CD4-positive, alpha-beta T cell (primary cell): ENCODE results near the gene SLC35D2. TPM values are rescaled to one million over a fixed set of nuclear protein-coding genes. Genes with fewer than 3 reads are reported as not detected.
"Not testable (repeated sequence)": the region's sequence is repeated elsewhere in the genome, so short reads cannot be mapped to it uniquely, and the experiment has no call there.

Experiments used
- ATAC-seq: fragments of 200-7000 bp; cut with Tn5 transposase; one replicate; pipeline ENCODE4 v1.10.0; 2022; ENCODE audit warnings: mild to moderate bottlenecking; ENCODE audit not compliant: poor library complexity
- CTCF ChIA-PET: fragments of 350-600 bp; sonication (Branson Sonifier 250); formaldehyde crosslinking; loops from one replicate; lab custom pipeline; 2021; ENCODE audit warnings: antibody characterized with exemption, inconsistent platforms; lab: Charles Lee
- POLR2A ChIA-PET: fragments of 350-600 bp; sonication (Branson Sonifier 250); formaldehyde crosslinking; loops from one replicate; lab custom pipeline; 2021; ENCODE audit warnings: antibody characterized with exemption, inconsistent platforms; lab: Charles Lee
- DNase-seq, 14 experiments: peaks; one replicate each; pipeline ENCODE4 v3.0.0-alpha.2; 2013 to 2020; ENCODE audit warnings: mixed read lengths in 2 of 14
- H3K27ac ChIP-seq, 2 donors: one replicate each; pipeline versions ENCODE4 v1.5.1 to v1.7.0; 2013; ENCODE audit warnings: low read length in 2 of 2, low read depth in 1 of 2, mild to moderate bottlenecking in 1 of 2
- H3K27me3 ChIP-seq, 2 experiments: 1 replicate in 1 of 2; 2 replicates in 1 of 2; pipeline versions ENCODE4 v1.6.1 to v1.7.0; 2013; ENCODE audit warnings: low read length in 2 of 2, control low read depth in 1 of 2, mild to moderate bottlenecking in 1 of 2, moderate library complexity in 1 of 2; ENCODE audit not compliant: insufficient read depth in 2 of 2, control insufficient read depth in 1 of 2
- H3K36me3 ChIP-seq: one replicate; pipeline ENCODE4 v1.6.1; 2013; ENCODE audit warnings: low read length, control low read depth; ENCODE audit not compliant: insufficient read depth
- H3K4me1 ChIP-seq: one replicate; pipeline ENCODE4 v1.6.1; 2013; ENCODE audit warnings: low read length, control low read depth; ENCODE audit not compliant: insufficient read depth
- H3K4me3 ChIP-seq: one replicate; pipeline ENCODE4 v1.5.1; 2013; ENCODE audit warnings: mild to moderate bottlenecking, low read length, moderate library complexity
- H3K9me3 ChIP-seq, 2 experiments: 1 replicate in 1 of 2; 2 replicates in 1 of 2; pipeline versions ENCODE4 v1.6.1 to v1.7.0; 2013; ENCODE audit warnings: low read length in 2 of 2, mild to moderate bottlenecking in 2 of 2, control low read depth in 1 of 2, moderate library complexity in 1 of 2; ENCODE audit not compliant: control insufficient read depth in 1 of 2, insufficient read depth in 1 of 2
- H3K27ac Mint-ChIP-seq: one replicate; pipeline ENCODE4 v1.8.0; 2020; ENCODE audit warnings: mixed read lengths
- H3K27me3 Mint-ChIP-seq: one replicate; pipeline ENCODE4 v1.8.0; 2021; ENCODE audit warnings: mixed read lengths
- H3K36me3 Mint-ChIP-seq: one replicate; pipeline ENCODE4 v1.8.0; 2021; ENCODE audit warnings: low read depth, mixed read lengths
- H3K4me1 Mint-ChIP-seq: one replicate; pipeline ENCODE4 v1.8.0; 2021; ENCODE audit warnings: low read depth, mixed read lengths
- H3K4me3 Mint-ChIP-seq: one replicate; pipeline ENCODE4 v1.8.0; 2020; ENCODE audit warnings: mild to moderate bottlenecking, mixed read lengths
- H3K9me3 Mint-ChIP-seq: one replicate; pipeline ENCODE4 v1.8.0; 2020; ENCODE audit warnings: mixed read lengths
- intact Hi-C, 2 experiments: fragments of 100-400 bp; cut with DNase I in 1 of 2; cut with micrococcal nuclease in 1 of 2; formaldehyde crosslinking; loops; one replicate each; pipeline versions ENCODE4 v1.15.1 to v1.9.0; 2023 to 2025; cut with DNase I, micrococcal nuclease
- total RNA-seq, 174 experiments: library from RNA in 2 of 174; stranded (reverse) in 2 of 174; gene quantifications; one replicate each; pipeline ENCODE4 v1.2.3 and lab custom pipeline; 2021 to 2026
- TF ChIP-seq, protein P1 (sequence below): fragments of 200-600 bp; IDR thresholded peaks from one replicate; pipeline ENCODE4 v1.8.0; 2022; ENCODE audit warnings: antibody characterized with exemption, mild to moderate bottlenecking

Gene SLC35D2
- total RNA-seq, 2 experiments from 2014 or later, result 13.2 to 14.7 TPM

DNA sequence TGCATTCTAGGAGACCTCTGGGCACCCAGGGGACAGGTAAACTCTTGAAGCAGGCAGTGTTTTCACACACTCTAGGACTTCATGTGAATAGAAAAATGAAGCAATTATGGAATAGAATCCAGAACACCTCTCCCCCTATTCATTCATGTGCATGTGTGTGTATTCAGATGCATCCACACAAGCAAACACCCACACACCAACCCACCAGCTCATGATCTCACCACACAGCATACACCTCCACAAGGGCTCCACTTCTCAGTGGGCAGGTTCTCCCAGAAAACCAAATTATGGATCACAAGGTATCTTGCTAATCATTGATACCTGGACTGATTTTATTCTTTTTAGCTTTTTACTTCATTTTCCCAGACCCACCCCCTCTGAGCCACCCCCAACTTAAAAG, 60.3 kb downstream of the SLC35D2 start:
- H3K27ac ChIP-seq, result no peak overlapping the region
- H3K27me3 ChIP-seq, result no peaks in the 10 kb centered on the region
- no peak overlapping the region for H3K27ac Mint-ChIP-seq
- CTCF ChIA-PET, result interaction anchor here (0.6 kb wide), 1 partner anchor 11 kb away, joined by 4 read pairs; no protein-coding TSS in a partner anchor
- H3K36me3 Mint-ChIP-seq, result no peaks in the 10 kb centered on the region
- no peaks in the 10 kb centered on the region for H3K27me3 Mint-ChIP-seq
- ATAC-seq (no peak), DNase-seq (no peak)
- TF ChIP-seq, protein P1, sequence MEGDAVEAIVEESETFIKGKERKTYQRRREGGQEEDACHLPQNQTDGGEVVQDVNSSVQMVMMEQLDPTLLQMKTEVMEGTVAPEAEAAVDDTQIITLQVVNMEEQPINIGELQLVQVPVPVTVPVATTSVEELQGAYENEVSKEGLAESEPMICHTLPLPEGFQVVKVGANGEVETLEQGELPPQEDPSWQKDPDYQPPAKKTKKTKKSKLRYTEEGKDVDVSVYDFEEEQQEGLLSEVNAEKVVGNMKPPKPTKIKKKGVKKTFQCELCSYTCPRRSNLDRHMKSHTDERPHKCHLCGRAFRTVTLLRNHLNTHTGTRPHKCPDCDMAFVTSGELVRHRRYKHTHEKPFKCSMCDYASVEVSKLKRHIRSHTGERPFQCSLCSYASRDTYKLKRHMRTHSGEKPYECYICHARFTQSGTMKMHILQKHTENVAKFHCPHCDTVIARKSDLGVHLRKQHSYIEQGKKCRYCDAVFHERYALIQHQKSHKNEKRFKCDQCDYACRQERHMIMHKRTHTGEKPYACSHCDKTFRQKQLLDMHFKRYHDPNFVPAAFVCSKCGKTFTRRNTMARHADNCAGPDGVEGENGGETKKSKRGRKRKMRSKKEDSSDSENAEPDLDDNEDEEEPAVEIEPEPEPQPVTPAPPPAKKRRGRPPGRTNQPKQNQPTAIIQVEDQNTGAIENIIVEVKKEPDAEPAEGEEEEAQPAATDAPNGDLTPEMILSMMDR, result no peak
- intact Hi-C loops, result loop anchor here in 1 of 2 experiments (10.0 kb wide), 1 partner anchor 132 kb away; the partner anchor contains the start of gene HABP4
- no peaks in the 10 kb centered on the region for H3K4me1 ChIP-seq
- peaks cover 3% of the 10 kb centered on the region for H3K36me3 ChIP-seq
- H3K9me3 ChIP-seq, result no peaks in the 10 kb centered on the region
- POLR2A ChIA-PET, result no interaction called here
- H3K9me3 Mint-ChIP-seq, result no peaks in the 10 kb centered on the region
- H3K4me1 Mint-ChIP-seq, result no peaks in the 10 kb centered on the region
- no peak overlapping the region for H3K4me3 Mint-ChIP-seq
- H3K4me3 ChIP-seq, result no peak overlapping the region

DNA sequence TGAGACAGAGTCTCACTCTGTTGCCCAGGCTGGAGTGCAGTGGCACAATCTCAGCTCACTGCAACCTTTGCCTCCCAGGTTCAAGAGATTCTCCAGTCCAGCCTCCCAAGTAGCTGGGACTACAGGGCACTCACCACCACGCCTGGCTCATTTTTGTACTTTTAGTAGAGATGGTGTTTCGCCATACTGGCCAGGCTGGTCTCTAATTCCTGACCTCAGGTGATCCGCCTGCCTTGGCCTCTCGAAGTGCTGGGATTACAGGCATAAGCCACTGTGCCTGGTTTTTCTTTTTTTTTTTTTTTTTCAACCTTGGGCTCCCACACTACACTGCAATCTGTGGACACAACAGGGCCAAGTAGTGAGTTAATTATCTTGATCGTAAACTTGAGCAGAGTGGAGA, 60.8 kb downstream of the SLC35D2 start:
- H3K27ac Mint-ChIP-seq, result not testable (repeated sequence)
- intact Hi-C loops, result loop anchor here in 1 of 2 experiments (10.0 kb wide), 1 partner anchor 132 kb away; the partner anchor contains the start of gene HABP4

DNA sequence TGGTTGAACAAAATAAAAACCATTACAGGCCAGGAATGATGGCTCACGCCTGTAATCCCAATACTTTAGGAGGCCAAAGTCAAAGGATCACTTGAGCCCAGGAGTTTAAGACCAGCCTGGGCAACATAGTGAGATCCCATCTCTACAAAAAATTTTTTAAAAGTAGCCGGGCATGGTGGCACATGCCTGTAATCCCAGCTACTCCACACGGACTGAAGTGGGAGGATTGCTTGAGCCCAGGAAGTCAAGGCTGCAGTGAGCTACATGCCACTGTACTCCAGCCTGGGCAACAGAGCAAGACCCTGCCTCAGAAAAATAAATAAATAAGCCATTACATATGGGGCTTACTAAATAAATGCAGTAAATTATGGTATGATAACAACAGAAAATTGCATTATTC, 61.3 kb downstream of the SLC35D2 start:
- H3K27me3 ChIP-seq, DNase-seq, H3K36me3 ChIP-seq, H3K4me3 Mint-ChIP-seq, H3K27ac ChIP-seq, H3K4me1 ChIP-seq, H3K27me3 Mint-ChIP-seq, H3K27ac Mint-ChIP-seq, H3K9me3 ChIP-seq, ATAC-seq, POLR2A ChIA-PET, H3K4me1 Mint-ChIP-seq, H3K9me3 Mint-ChIP-seq, CTCF ChIA-PET, H3K36me3 Mint-ChIP-seq, H3K4me3 ChIP-seq: not testable (repeated sequence)
- intact Hi-C loops, result loop anchor here in 1 of 2 experiments (10.0 kb wide), 1 partner anchor 133 kb away; the partner anchor contains the start of gene HABP4

More for the DNA sequence above, 60.8 kb downstream of the SLC35D2 start:
- H3K9me3 Mint-ChIP-seq, POLR2A ChIA-PET, DNase-seq, H3K27ac ChIP-seq, ATAC-seq, H3K36me3 Mint-ChIP-seq, H3K27me3 Mint-ChIP-seq, H3K27me3 ChIP-seq, H3K4me3 Mint-ChIP-seq, H3K9me3 ChIP-seq, H3K4me3 ChIP-seq, H3K36me3 ChIP-seq, H3K4me1 Mint-ChIP-seq, H3K4me1 ChIP-seq: not testable (repeated sequence)
- CTCF ChIA-PET, result interaction anchor here (0.6 kb wide), 1 partner anchor 11 kb away, joined by 4 read pairs; no protein-coding TSS in a partner anchor

DNA sequence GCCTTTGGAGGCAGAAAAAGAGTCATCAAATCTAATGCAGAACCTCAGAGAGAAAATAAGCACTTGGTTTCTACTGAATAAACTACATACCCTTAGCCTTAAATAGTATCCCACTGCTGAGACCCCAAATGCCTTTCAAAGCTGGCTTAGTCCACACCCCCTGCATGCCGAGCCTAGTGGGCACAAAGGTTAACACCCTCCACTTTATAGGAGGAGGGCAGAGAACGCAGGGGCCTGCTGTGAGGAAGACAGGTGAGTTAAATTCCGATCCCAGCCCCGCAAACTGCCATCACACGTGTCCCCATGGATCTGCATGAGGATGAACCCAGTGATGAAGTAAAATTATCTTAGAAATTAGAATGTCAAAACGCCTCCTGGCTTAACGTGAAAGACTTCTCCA, 62.0 kb downstream of the SLC35D2 start:
- intact Hi-C loops, result loop anchor here in 1 of 2 experiments (10.0 kb wide), 1 partner anchor 133 kb away; the partner anchor contains the start of gene HABP4
- H3K4me1 ChIP-seq, result no peaks in the 10 kb centered on the region
- no peak overlapping the region for H3K27ac ChIP-seq
- no peak overlapping the region for H3K27ac Mint-ChIP-seq
- H3K4me3 Mint-ChIP-seq, result no peak overlapping the region
- CTCF ChIA-PET, result no interaction called here
- H3K36me3 Mint-ChIP-seq, result peaks cover 4% of the 10 kb centered on the region
- POLR2A ChIA-PET, result interaction anchor here (0.6 kb wide), 1 partner anchor 130 kb away, joined by 3 read pairs; no protein-coding TSS in a partner anchor
- DNase-seq (no peak), ATAC-seq (no peak)
- H3K4me1 Mint-ChIP-seq, result no peaks in the 10 kb centered on the region
- H3K27me3 Mint-ChIP-seq, result peaks cover 4% of the 10 kb centered on the region
- H3K9me3 ChIP-seq, result no peaks in the 10 kb centered on the region
- H3K27me3 ChIP-seq, result no peaks in the 10 kb centered on the region
- no peak overlapping the region for H3K4me3 ChIP-seq
- no peaks in the 10 kb centered on the region for H3K9me3 Mint-ChIP-seq
- TF ChIP-seq, protein P1, result no peak
- peaks cover 3% of the 10 kb centered on the region for H3K36me3 ChIP-seq
